ENCODE data around the gene TOX3.

TOX3 gene

DNA sequence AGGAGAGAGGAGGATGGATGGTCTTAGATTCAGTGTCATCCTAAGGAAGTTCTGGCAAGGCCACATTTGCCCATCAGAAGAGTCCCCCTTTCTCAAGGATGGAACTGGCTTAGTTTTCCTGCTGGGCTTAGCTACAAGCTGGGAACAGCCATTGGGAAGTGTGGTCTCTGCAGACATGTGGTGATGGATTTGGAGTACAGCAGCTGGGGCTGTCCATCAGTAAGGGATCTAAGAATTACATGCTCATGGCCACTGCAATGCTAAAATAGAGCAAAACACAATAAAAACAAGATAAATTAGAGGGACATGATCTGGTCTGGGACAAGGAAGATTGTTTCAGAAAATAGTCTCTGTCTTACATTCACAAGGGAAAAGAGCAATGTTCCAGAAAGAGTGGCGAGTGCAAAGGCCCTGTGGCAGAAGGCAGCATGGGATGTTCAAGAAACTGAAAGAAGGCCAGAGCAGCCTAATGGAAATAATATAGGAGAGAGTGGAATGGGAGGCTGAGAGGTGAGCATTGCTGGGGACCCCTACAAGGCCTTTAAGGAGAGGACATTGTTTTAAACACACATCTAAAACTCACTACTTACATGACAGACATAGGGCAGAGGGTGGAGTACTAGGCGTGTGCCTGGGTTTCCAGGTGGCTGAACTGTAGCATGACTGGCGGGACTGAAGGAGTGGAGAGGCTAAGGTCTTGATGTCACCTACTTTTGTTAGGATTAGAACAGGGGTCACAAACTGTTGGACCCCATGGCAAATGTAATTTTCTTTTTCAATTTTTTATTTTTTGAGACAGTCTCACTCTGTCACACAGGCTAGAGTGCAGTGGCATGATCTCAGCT, 17.0 kb upstream of the TOX3 start:
- no peak for DNase-seq (ENCODE audit: low spot score)

DNA sequence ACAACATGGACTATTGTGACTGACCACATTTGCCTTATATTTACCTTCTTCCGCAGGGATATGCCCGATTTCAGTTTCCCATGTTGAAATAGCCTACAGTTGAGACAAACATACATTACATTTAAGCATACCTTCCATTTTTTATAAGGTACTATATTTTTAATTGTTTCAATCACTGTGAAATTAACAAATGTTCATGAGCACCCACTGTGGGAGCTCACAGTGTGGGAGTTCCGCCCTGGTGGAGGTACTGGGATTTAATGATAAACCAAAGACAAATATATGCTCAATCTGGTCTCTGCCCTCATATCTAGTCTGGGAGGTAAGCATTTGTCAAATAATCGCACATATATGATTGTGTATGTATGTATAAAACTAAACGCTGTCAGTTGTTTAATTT, 15.8 kb upstream of the TOX3 start:
- no peak for DNase-seq (ENCODE audit: low spot score)

GRCh38 chr16:52561910-52562741, 15.2 kb upstream of the TOX3 start:
- DNase-seq (ENCODE audit: low spot score), result no peak

DNA sequence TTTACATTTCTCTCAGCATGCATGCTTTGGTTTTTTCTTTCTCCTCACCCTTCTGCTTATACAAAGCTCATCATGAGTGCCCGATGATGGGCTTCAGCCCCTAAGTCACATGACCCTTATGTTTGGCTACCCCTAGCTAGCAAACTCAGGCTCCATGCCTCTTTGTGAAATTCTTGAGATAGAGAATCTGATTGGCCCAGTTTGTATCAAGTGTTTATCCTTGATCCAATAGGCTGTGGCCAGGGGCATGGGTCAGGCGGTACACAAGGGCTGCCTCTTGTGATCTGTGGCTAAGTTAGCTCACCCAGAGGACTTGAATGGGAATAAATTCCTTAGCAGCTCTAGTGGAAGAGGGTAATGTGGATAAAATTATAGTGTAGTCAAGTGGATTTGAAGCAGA, 11.5 kb upstream of the TOX3 start:
- no peak for DNase-seq (ENCODE audit: low spot score)

DNA sequence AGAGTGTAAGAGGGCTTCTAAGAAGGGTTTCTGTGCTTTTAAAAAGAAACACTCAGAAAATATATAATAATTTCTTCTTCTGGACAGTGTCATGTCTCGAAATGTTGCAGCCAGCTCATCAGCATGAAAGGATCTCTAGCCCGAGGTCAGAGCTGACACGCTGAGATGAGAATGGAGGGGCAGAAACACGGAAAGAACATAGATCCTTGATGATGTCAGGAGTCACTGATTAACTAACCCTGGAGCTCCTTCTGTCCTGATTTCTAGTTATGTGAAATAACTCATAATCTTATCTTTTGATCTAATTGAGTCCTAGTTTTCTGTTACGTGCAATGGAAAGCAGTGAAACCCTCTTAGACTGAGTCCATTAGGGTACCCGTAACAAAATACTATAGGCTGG, 10.3 kb upstream of the TOX3 start:
- DNase-seq (ENCODE audit: low spot score), result no peak

DNA sequence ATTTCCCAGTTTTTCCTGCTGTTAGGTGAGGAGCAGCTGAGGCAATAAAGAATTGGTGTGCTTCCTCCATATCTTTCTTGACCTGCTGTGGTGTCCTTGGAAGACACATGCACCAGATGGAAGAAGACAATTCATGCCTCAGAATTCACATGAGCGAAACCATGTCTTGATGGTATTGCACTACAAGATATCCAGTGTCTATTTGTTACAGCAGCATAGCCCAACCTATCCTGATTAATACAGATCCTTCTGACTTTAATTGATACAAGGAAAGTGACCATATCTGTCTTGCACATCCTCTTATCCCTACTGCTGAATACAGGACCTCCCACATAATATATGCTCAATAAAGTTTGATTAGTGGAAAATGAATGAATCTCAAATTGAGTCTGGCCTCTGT, 9.1 kb upstream of the TOX3 start:
- no peak for DNase-seq (ENCODE audit: low spot score)

DNA sequence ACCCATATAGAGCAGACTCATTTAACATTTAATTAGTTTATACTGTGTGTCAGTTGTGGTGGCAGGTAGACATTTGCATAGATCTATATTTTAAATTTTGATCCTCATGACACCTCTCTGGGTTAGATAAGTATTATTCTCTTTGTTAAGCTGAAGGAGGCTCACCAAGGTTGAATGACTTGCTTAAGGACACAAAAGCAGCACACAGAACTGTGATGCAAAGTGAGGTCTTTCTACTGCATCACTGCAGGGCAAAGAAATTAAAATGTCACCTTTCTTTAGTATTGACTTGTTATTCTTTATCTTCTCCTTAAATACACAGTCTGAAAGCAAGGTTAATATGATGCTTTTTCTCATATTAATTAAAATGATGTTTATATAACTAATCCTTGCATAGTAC, 8.6 kb upstream of the TOX3 start:
- no peak for DNase-seq (ENCODE audit: low spot score)

DNA sequence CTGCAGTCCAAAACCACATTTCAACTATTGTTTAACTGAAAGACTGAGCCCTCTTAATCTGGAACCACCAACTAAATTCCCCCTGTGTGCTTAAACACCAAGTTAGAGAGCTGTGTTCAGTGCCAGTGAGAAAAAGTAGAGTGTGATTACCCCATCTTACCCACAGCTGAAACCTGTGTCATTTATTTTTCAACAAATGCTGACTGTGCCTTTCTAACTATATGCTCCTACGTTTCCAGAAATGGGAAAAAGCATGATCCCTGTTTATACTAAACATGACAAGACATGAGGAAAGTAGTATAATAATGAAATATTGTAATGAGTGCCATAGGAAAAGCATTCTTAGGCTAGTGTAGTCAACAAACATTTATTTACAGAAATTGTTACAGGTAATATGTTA, 7.4 kb upstream of the TOX3 start:
- DNase-seq (ENCODE audit: low spot score), result no peak

GRCh38 chr16:52553322-52553721, 6.4 kb upstream of the TOX3 start:
- no peak for DNase-seq (ENCODE audit: low spot score)

- DNase-seq (ENCODE audit: low spot score), result no peak
Observed at GRCh38 chr16:52552643-52553042, 5.7 kb upstream of the TOX3 start.

- DNase-seq (ENCODE audit: low spot score), result peak; percentile 51
Observed at GRCh38 chr16:52549011-52549692, 2.2 kb upstream of the TOX3 start.

DNA sequence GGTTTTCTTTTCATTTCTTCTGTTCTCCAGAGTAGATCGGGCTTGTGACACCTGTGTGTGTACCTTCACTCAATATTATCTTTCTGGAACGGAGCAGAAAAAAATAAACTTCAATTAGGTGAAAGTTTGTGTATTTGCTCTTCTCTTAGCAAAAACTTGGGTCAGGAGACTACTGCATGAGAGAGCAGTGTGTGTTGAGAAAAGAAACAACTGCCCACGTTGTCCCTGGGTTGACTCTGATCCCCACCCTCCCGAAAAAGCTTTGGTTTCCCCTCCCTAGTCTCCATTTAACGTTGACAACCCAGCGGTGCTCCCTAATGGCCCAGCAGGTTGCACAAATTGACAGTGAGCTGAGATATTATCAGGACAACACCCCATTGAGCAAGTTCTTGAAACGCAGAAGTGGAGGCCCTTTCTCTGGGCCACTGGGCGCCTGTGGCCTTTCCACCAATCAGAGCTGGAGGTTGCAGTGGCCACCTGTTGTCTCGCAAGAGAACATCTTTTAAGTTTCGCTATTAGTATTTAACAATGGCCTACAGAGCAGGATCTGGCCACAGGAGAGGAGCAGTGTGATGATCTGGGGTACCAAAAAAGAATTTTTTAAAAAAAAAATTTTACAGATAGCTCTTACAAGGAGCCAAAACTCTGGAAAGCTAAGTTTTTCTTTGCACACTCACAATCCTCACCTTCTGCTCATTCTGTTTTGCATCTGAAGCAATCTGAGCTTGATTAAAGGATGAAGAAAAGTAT, 1.5 kb upstream of the TOX3 start:
- no peak for DNase-seq (ENCODE audit: low spot score)

DNA sequence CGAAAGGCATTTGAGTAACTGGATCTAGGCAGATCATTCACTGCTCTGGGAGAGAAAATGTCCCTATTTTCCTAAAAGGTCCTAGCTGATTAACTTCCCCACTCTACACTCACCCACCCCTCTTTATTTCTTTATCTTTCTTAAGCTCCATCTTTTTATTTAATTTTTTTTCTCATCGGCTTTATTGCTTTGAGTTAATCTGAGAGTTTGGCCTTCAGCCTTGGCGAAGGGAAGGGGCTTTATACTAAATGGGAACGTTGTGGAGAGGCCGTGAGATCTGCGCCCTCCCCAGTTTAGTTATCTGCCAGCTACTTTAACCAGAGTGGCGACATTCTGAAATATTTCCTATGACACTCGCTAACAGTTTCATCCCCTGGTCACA, 882 bp upstream of the TOX3 start:
- DNase-seq (ENCODE audit: low spot score), result no peak

GRCh38 chr16:52546291-52547003, 496 bp downstream of the TOX3 start:
- DNase-seq (ENCODE audit: low spot score), result no peak

DNA sequence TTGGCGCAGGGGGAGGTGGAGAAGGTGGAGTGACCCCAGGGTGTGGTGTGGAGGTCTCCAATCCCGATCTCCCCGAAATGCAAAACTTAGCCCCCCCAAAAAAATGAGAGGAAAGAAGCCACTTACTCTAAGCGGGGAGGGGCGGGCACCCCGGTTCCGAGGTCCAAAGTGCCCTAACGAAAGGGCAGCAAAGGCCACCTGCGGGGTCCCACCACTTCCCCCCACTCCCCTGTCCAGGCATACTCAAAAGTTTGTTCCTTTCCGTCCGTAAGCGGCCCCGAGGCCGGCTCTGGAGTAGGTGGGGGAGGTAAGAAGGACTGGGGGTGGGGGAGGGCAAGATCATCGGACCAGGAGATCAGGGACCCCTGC, 1.1 kb downstream of the TOX3 start:
- DNase-seq (ENCODE audit: low spot score), result no peak

DNA sequence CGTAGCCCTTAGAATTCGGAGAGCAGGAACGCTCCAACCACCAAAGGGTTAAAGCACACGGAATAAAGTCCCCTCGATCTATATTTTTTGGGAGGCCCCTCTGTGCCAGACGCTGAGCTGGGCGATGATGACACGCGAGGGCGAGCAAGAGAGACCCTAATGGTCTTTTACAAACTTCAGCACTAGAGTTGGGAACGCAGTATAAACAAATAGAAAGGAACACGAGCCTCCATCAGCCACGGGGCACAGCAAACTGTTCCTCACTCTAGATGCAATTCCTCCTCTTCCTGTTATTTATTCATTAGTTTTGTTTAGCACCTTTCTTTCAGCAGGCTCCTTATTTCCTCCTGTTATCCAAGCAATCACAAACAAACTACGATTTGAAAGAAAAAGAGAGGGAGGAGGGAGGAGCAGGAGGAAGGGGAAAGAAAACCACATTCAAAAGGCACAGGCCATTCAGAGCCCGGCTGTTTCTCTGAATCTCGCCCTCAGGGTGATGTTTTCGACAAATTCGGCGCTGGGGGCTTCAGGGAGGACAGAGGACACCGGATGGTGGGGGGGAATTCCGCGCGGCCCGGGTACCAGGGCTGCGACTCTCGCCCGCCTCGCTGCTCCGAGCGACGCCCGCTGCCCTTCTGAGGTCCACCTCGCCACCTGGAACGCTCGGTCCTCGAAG, 1.6 kb downstream of the TOX3 start:
- DNase-seq (ENCODE audit: low spot score), result peak; percentile 30

- DNase-seq (ENCODE audit: low spot score), result peak; percentile 47
Observed at GRCh38 chr16:52544703-52545102, 2.2 kb downstream of the TOX3 start.

DNA sequence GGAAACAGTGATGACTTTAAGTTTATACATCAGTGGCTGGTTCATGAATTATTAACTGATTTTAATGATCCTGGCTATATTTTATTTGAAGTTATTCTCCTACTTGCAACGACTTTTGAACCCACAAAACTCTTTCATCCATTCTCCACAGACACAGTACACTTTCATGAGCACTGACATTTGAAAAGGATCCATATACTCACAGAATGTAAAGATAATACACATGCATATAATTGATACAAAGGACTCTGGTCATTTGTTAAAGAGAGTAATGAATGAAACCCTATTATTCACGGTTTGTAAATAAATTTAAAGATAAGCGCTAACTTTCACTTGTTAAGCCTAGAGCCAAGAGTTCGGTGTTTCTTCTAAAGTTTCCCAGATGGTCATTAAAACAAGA, 3.3 kb downstream of the TOX3 start:
- DNase-seq (ENCODE audit: low spot score), result no peak

- no peak for DNase-seq (ENCODE audit: low spot score)
Observed at GRCh38 chr16:52540910-52541309, 6.0 kb downstream of the TOX3 start.

DNA sequence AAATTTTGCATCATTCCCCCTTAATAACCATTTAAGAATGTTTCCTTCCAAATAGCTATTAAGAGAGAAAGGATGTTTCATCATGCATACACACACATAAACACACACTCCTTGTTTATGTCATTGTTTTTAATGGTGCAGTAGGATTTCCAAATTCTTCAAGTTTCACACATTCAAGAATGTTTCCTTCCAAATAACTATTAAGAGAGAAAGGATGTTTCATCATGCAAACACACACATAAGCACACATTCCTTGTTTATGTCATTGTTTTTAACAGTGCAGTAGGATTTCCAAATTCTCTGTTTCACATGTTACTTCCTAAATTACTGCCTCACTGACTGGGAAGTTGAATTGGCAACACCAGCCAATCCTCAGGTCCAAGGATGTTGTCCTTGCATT, 7.8 kb downstream of the TOX3 start:
- DNase-seq (ENCODE audit: low spot score), result no peak

DNA sequence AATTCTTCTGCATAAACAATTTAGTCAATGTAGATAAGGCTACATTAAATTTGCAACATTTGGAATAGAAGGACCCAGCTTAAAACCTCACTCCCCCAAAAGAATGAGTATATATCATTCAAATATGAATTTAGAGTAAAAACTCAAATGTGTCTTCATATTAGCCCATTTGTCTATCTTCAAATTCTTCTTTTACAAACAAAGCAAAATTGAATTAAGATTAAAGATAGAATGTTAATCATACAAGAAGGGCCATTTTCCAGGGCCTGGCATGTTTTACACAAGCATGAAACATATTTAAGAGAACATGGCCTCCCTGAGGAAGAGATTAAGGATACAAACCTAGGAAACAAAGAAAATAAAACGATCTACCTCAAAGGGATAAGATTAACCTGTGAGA, 8.4 kb downstream of the TOX3 start:
- DNase-seq (ENCODE audit: low spot score), result no peak

All from pons (tissue), 1 donor.